GM19452 (cell line): ENCODE data around the gene ROBO1.

ENCODE experiments used
- ATAC-seq: cut with Tn5 transposase; IDR thresholded peaks from one replicate; pipeline ENCODE4 v1.9.1; 2021; ENCODE audit not compliant: unreplicated experiment

ROBO1 gene

GRCh38 chr3:78992830-78993229 is 775.0 kb downstream of the ROBO1 start:
- no peak for ATAC-seq

DNA sequence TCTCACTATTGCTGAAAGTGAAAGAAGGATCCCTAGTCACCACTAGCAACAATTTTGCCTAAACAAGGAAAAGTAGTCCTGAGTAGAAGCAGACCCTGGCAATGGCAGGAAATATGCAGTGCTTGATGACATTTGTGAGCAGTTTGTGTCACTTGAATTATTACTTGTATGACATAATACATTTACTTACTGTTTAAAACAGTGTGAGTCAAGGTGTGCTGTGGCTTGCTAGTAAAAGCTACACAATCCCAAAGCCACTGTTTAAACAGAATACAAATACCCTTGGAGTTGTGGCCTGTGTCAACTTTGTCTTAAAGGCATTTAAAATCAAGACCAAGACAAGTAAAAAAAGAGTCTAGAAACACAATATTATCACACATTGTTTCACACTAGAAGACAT is 775.4 kb downstream of the ROBO1 start:
- no peak for ATAC-seq

GRCh38 chr3:78991656-78992055 is 776.1 kb downstream of the ROBO1 start:
- ATAC-seq = no peak

DNA sequence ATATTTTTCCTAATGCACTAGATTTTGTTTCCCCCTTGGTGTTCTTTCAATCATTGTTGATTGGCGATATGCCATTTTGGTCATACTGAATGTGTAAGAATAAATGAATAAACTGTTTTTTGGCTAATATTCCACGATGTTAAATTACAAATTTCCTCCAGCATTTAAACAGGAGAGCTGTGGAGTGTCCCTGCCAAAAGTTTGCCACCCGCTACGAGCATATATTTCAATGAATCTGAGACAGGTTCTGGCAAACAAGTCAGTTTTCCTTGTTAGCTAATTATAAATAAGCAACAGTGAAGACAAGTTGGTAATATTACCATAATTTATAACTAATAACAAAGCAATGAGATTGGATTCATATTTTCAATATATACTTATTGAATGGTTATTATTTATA is 777.6 kb downstream of the ROBO1 start:
- ATAC-seq = no peak

DNA sequence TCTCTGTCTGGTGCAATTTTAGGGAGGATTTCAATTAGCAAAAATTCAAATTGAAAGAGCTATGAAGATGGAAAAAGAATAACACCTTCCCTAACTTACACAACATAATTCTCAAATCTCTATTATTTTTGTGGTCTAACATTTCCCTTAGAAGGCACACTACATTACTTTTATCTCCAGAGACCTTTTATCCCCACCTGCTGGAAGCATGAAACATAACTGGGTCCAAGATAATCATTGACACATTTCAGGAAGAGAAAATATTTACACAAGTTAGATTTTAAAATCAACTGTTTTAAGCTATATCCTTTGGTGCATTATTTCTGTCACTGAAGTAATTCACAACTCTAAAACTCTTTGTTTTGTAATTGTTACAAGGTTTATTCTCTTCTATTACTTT is 779.5 kb downstream of the ROBO1 start:
- ATAC-seq = no peak

DNA sequence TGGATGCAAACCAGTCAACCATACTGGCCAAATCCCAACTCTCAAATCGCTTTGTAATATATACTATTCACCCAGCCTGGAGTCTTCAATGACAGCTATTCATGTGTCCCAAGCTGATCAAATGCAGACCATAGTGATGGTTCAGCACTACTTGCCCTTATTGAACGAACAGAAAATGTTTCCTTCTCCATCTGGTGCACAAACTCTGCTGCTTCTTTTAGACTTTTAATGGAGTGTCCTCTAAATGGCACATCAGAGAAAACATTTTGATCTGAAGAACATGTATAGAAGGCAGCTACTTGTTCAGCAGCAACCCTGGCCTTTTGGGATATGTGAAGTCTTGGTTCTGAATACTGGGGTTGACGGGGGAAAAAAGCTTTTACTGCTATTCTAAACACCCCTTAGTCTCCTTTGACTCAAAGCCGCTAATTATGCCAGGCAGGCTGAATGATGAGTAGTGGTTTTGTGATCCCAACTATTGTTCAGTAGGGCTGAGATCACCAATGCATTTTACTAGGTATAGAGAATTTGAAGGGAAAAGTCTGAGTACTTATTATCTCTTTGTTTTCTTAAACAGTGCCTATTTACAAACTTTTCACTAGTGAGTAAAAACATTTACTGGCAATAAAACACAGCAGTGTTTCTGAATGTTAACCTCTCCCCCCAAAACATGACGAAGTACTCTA is 781.2 kb downstream of the ROBO1 start:
- no peak for ATAC-seq

DNA sequence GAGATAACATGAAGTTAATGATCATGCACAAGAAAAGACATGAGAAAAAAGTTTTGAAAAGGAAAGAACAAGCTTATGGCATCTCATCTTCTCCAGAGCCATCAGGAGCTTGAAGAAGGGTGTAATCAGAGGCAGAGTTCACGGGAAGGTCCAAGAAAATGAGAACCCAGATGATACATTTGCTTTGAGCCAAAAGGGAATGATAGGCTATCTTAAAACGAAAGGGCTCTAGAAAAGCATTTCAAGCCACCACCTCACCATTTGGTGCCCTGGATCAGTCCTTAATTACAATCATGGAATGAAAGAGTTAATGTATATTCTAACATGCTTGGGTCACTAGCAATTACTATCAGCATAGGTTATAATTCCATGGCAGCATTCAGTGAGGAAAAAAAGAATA is 781.8 kb downstream of the ROBO1 start:
- no peak for ATAC-seq

DNA sequence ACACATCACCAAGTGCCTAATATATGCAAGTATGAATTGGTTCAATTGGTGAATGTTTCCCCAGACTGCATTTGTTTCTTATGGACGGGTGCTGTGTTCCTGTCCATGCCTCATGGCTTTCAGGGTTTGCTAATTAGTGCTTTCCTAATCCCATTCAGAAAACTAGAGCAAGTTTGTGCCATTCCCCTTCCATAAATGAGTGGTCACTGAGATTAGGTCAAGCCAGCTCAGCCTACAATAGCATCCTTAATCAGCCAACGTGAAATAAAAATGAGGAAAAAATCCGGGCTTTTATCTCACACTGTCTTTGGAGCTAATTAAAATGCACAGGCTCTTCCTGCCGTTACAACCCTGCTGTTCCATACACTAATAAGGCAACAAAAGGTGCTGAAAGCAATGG is 788.8 kb downstream of the ROBO1 start:
- no peak for ATAC-seq

- ATAC-seq = no peak
Measured at GRCh38 chr3:78978037-78978436, 789.8 kb downstream of the ROBO1 start.

DNA sequence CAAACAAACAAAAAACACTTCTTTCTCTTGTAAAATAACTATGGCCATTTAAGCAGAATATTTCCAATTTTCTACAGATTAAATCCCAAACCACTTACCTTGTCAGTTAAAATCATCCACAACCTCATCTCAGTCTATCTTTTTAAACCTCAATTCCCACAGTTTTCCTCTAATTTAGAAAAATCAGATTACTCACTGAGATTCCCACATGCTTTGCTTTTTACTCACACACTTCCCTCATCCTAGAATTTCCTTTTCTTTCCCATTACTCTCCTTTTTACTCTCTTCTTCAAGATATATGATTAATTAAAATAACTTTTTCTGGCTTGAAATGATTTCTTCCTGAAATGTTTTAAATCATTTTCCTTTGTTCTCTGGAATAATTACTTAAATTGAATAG is 790.7 kb downstream of the ROBO1 start:
- no peak for ATAC-seq

DNA sequence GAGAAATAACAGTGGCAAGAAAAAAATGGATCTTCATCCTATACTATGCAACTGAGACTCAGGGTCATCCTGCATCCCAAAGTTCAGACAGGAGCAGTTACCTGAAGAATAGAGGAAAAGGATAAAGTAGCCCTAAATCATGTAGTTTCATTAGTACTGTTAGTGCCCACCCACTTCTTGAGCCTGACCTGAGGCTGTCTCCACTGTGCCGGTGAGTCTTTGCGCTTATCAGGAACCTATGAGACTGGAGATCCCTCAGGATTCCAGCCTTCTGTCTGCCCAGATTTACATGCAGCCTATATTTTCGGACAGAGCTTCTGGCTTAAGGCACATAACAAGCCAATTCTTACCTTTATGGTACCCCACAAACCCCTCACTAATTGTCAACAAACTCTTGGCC is 791.6 kb downstream of the ROBO1 start:
- no peak for ATAC-seq

- no peak for ATAC-seq
Measured at GRCh38 chr3:78974181-78974790, 793.5 kb downstream of the ROBO1 start.

DNA sequence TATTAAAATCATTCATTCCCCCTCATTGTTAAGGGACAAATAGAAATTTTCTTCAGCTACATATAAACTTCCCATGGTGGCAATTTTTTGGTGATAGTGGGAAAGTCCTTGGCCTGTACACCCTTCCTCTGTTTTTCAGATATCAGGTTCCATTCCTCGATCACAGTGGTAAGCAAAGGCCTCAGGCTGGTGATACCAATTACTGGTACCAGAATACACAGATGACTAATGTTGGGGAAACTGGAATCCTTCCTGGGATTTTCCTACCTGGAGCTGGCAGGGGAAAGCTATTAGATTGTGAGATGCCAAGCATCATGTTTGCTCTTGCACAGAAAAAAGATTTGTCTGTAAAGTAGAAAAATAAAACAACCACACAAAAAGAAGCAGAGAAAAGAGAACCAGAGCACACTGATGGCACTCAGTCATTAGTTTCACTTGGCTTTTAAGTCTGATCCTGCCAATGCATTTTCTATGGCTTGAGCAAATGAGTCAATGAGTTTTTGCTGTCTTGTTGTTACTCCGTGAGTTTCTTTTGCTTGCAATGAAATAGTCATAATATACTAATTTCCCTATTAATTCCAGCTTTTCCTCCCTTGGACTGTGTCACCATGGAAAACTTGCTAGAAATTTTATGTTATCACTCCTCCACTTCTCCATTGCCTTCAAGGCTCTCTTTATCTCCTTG is 795.0 kb downstream of the ROBO1 start:
- no peak for ATAC-seq

- no peak for ATAC-seq
Measured at GRCh38 chr3:78970656-78971055, 797.1 kb downstream of the ROBO1 start.

DNA sequence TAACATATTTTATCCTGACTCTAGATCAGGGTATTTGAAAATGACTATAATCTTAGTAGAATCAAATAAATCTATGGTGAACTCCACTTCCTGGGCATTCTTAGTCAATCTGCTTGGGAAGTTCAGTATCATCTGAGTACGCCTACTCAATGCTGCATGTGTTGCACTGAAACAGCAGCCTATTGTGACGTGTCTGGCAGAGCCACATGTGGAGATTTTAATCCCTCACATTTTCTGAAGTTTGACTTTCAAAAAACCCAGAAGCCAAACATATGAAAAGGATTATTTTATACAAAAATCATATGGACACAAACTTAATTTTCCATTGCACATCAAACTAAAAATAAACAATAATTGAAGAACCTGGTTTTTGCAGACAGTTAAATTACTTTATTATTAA is 798.3 kb downstream of the ROBO1 start:
- no peak for ATAC-seq

DNA sequence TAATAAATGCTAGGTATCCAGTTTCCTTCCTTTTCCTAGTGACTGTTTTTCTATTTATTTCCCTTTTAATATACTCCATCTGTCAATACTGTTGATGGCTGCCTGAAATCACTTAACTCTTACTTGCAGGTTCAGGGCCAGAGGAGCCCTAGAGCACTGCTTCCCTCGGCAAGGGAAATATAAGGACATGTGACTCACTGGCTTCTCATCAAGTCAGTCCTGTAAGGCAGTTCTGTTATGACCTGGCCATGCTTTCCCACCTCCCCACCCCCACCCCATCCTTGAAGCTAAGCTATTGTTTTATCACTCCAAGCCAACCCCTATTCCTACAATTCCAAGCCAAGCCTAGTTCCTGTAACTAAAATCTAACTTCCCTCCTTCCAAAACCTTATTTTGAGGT is 800.7 kb downstream of the ROBO1 start:
- no peak for ATAC-seq

GRCh38 chr3:78963771-78964170 is 804.0 kb downstream of the ROBO1 start:
- ATAC-seq = no peak

- ATAC-seq = no peak
Measured at GRCh38 chr3:78957456-78957855, 810.3 kb downstream of the ROBO1 start.

DNA sequence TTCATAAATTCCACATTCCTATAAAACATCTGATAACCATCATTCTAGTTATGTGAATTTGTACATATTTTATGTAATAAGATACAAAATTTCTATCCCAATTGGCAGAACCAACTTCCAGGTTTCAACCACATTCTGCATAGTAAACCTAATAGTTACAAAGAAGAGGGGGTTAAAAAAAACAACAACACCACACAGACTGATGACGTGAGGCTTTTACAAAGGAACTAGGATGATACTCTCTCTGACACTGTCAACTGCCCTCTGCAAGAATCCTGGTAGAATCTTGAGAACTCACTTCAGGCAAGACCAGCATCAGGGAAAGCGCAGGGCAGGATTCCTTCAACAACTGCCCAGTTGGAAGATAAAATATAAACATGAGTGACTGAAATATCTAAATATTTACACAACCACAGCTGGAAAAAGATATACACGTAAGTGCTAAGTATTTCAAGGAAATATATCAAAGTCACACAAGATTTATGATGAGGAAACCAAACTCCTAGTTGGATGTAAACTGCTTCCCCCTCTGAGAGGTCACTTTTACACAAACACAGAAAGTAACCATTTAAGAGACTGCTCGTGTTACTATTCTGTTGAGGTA is 816.4 kb downstream of the ROBO1 start:
- no peak for ATAC-seq

DNA sequence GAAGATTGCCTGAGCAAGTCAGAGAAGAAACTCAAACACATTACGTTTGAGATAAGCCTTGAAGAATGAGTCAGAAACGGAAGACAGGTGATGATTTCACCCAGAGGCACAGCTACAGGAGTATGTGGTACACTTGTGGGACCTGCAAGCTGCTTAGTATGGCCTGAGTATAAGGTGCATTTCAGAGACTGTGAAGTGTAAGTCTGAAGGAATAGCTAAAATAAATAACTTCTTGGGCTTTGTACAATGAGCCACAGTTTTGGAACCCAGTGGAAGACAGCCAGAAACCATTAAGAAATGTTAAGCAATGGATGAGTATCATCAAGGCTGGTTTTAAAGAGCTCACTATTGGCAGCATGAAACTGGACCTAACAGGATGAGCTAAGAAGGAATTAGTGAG is 826.2 kb downstream of the ROBO1 start:
- ATAC-seq = no peak

DNA sequence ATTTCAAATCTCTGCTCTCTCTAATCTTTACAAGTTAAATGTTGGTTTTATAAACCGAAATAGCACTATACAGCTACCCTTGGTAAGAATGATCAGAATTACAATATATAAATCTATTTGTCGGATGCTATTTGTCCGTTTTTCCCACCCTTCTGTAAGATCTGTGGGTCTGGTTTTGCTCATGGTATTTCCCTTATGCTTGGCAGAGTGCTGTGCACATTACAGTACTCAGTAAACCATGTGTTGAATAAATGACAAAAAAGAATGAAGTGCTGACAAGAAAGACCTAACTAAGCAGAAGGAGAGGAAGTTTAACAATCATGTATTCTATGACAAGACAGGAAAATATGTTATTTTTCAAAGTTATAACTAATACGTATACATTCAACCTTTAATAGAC is 827.2 kb downstream of the ROBO1 start:
- no peak for ATAC-seq

GRCh38 chr3:78940128-78940527 is 827.7 kb downstream of the ROBO1 start:
- ATAC-seq = no peak
